Measurements from ENCODE around the gene DIP2B. TPM values are rescaled to one million over a fixed set of nuclear protein-coding genes. Genes with fewer than 3 reads are reported as not detected.

Gene DIP2B
- polyA plus RNA-seq, 1 of the 3 experiments (the other 2 are of a cell fraction), result 6.6 TPM

- peak overlapping the region in 1 of 2 experiments; percentile 85; a peak in 2 of 4 replicates for H3K27ac ChIP-seq (ENCODE audit: low read depth in 2 of 2, low read length in 1 of 2)
- H3K9me3 ChIP-seq, result no peaks in the 10 kb centered on the region
- no peaks in the 10 kb centered on the region for H4K20me1 ChIP-seq (ENCODE audit: insufficient read depth)
- peaks cover 2 to 40% of the 10 kb centered on the region in 2 experiments for H3K4me1 ChIP-seq (ENCODE audit: control insufficient read depth in 1 of 2, insufficient read depth in 2 of 2, low read depth in 1 of 2, low read length in 1 of 2)
- H3F3A ChIP-seq (replicated peaks; ENCODE audit: insufficient read depth), result peaks cover 43% of the 10 kb centered on the region
- H3K27me3 ChIP-seq (ENCODE audit: insufficient read depth), result no peaks in the 10 kb centered on the region
- H3K9me2 ChIP-seq, result no peaks in the 10 kb centered on the region
- TF ChIP-seq RFX5 (IDR thresholded peaks at IDR 0.05; ENCODE audit: low read length), result no peak
- no peak for TF ChIP-seq REST (IDR thresholded peaks at IDR 0.05; ENCODE audit: low read depth, low read length)
- no peak for TF ChIP-seq FOSL2 (IDR thresholded peaks at IDR 0.05; ENCODE audit: borderline replicate concordance, low read depth)
- TF ChIP-seq NRF1 (IDR thresholded peaks at IDR 0.05; ENCODE audit: low read depth, low read length), result no peak
- TF ChIP-seq MAX (IDR thresholded peaks at IDR 0.05; ENCODE audit: low read depth), result no peak
- TF ChIP-seq RCOR1 (IDR thresholded peaks at IDR 0.05; ENCODE audit: low read length), result no peak
- no peak for TF ChIP-seq CHD2 (IDR thresholded peaks at IDR 0.05; ENCODE audit: low read length, partially characterized antibody)
- TF ChIP-seq IRF3 (IDR thresholded peaks at IDR 0.05; ENCODE audit: low read depth, low read length), result no peak
- no peak for TF ChIP-seq SIN3A (IDR thresholded peaks at IDR 0.05; ENCODE audit: borderline replicate concordance, low read depth, low read length)
- TF ChIP-seq PBX3 (IDR thresholded peaks at IDR 0.05), result no peak
- TF ChIP-seq MXI1 (IDR thresholded peaks at IDR 0.05; ENCODE audit: low read depth, low read length), result no peak
- no peak for TF ChIP-seq RAD21 (IDR thresholded peaks at IDR 0.05; ENCODE audit: low read length)
- TF ChIP-seq POLR2AphosphoS5 (IDR thresholded peaks at IDR 0.05; ENCODE audit: low read depth, low read length), result no peak
- no peak for TF ChIP-seq EP300 (IDR thresholded peaks at IDR 0.05; ENCODE audit: borderline replicate concordance in 1 of 2, low read depth in 1 of 2, low read length in 1 of 2)
- no peak for TF ChIP-seq CTCF (IDR thresholded peaks at IDR 0.05)
- TF ChIP-seq EZH2phosphoT487 (IDR thresholded peaks at IDR 0.05; ENCODE audit: borderline replicate concordance, low read depth), result no peak
- TF ChIP-seq TCF12 (IDR thresholded peaks at IDR 0.05), result no peak
- TF ChIP-seq USF2 (IDR thresholded peaks at IDR 0.05; ENCODE audit: borderline replicate concordance, low read depth, low read length), result no peak
- TF ChIP-seq ELF1 (IDR thresholded peaks at IDR 0.05), result no peak
- TF ChIP-seq NFIC (IDR thresholded peaks at IDR 0.05; ENCODE audit: borderline replicate concordance), result no peak
- no peaks in the 10 kb centered on the region for H3K36me3 ChIP-seq (replicated peaks in 1 of 2; ENCODE audit: control insufficient read depth in 1 of 2, insufficient read depth in 2 of 2, low read length in 1 of 2)
- 94% methylated on average over 3 of the region's 3 CpGs for WGBS (ENCODE audit: low lambda C conversion rate)
- H3K4me3 ChIP-seq (ENCODE audit: low read depth in 2 of 2, low read length in 1 of 2), result no peak overlapping the region
- CTCF ChIA-PET, result interaction anchor here (0.9 to 1.3 kb wide), 2 partner anchors 57 to 75 kb away, joined by 3 to 4 read pairs; partner anchors contain the start of gene DIP2B
- no peak overlapping the region for H2AFZ ChIP-seq (ENCODE audit: low read depth)
- no peak overlapping the region for H3K4me2 ChIP-seq
- no peak overlapping the region for H3K9ac ChIP-seq
- peaks cover 81% of the 10 kb centered on the region for H3K79me2 ChIP-seq (ENCODE audit: insufficient read depth)
- POLR2A ChIA-PET, result no interaction called here
- no peak for DNase-seq
Measured at GRCh38 chr12:50580436-50580835, 75.7 kb downstream of the DIP2B start.
